Natural killer cell (primary cell): ENCODE measurements around the gene CCL21. TPM values are rescaled to one million over a fixed set of nuclear protein-coding genes. Genes with fewer than 3 reads are reported as not detected.

Experiments used
- ATAC-seq, 3 donors: fragments of 150-1000 bp in 2 of 3; fragments of 200-7000 bp in 1 of 3; cut with Tn5 transposase; 1 replicate in 1 of 3; 2 replicates in 2 of 3; pipeline ENCODE4 v1.10.0; 2021; ENCODE audit warnings: mild to moderate bottlenecking in 2 of 3, moderate library complexity in 2 of 3
- DNase-seq, 2 donors: peaks; one replicate each; pipeline versions ENCODE4 v3.0.0 to v3.0.0-alpha.2; 2013 to 2021; ENCODE audit warnings: mixed read lengths in 1 of 2
- H3K27ac ChIP-seq: one replicate; pipeline ENCODE4 v1.5.1; 2013; ENCODE audit warnings: mild to moderate bottlenecking, low read length
- H3K27me3 ChIP-seq: one replicate; pipeline ENCODE4 v1.6.1; 2013; ENCODE audit warnings: low read length; ENCODE audit not compliant: control insufficient read depth, insufficient read depth
- H3K36me3 ChIP-seq: one replicate; pipeline ENCODE4 v1.6.1; 2013; ENCODE audit warnings: low read length; ENCODE audit not compliant: control insufficient read depth, insufficient read depth
- H3K4me1 ChIP-seq: one replicate; pipeline ENCODE4 v1.6.1; 2013; ENCODE audit warnings: low read length; ENCODE audit not compliant: control insufficient read depth, insufficient read depth
- H3K4me3 ChIP-seq: one replicate; pipeline ENCODE4 v1.5.1; 2013; ENCODE audit warnings: low read length
- H3K9me3 ChIP-seq: one replicate; pipeline ENCODE4 v1.6.1; 2013; ENCODE audit warnings: low read length; ENCODE audit not compliant: control insufficient read depth, insufficient read depth
- H3K27ac Mint-ChIP-seq, 2 donors: one replicate each; pipeline ENCODE4 v1.8.0; 2022; ENCODE audit warnings: mild to moderate bottlenecking in 2 of 2, mixed read lengths in 2 of 2, moderate library complexity in 1 of 2
- H3K27me3 Mint-ChIP-seq, 2 donors: one replicate each; pipeline ENCODE4 v1.8.0; 2022; ENCODE audit warnings: low read depth in 2 of 2, mixed read lengths in 2 of 2
- H3K36me3 Mint-ChIP-seq: one replicate; pipeline ENCODE4 v1.8.0; 2022; ENCODE audit warnings: mixed read lengths
- H3K4me1 Mint-ChIP-seq, 2 donors: one replicate each; pipeline ENCODE4 v1.8.0; 2022; ENCODE audit warnings: mixed read lengths in 2 of 2
- H3K4me3 Mint-ChIP-seq: one replicate; pipeline ENCODE4 v1.8.0; 2022; ENCODE audit warnings: mild to moderate bottlenecking, moderate library complexity, mixed read lengths
- H3K9me3 Mint-ChIP-seq, 2 donors: one replicate each; pipeline ENCODE4 v1.8.0; 2022; ENCODE audit warnings: mixed read lengths in 2 of 2
- WGBS: methylation state at CpG from one replicate; pipeline ENCODE4 v1.1.7; 2013; ENCODE audit warnings: missing lambda C conversion rate; ENCODE audit not compliant: insufficient coverage; 5-methylcytosine and 5-hydroxymethylcytosine counted together
- intact Hi-C: fragments of 100-400 bp; cut with micrococcal nuclease; formaldehyde crosslinking; loops from one replicate; pipeline ENCODE4 v1.14.2; 2022
- total RNA-seq, 4 donors: library from RNA; stranded (reverse); fragments of 120-200 nt in 1 of 4; gene quantifications; one replicate each; pipeline versions ENCODE4 v1.2.3 to v1.2.4, GENCODE V29; 2013 to 2022
- TF ChIP-seq, protein P1 (sequence below): fragments of 200-600 bp; IDR thresholded peaks from one replicate; pipeline ENCODE4 v1.8.0; 2022; ENCODE audit warnings: antibody characterized with exemption

CCL21 gene
- total RNA-seq, 3 donors from 2014 or later (not counting 1 experiment from before 2014, with no cell fraction given) = not detected

DNA sequence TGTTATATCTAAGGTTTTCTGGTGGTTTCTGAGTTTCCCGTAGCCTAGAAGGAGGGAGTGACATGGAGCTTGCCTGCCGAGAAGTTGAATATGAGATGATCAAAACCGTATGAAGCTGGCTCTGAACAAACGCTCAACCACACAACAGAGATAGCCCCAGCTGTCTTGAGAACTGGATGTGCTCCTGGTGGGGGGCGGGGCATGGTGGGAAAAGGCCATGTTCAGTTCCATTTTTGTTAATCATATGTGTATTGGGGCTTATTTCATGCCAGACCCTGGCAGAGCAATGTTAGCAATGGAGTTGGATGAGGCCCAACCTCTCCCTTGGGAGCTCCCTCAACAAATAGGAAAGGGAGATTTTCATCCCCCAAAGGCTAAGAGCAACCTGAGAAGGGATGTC lies 23.7 kb downstream of the CCL21 start:
- H3K27ac ChIP-seq = no peak overlapping the region
- no peaks in the 10 kb centered on the region for H3K36me3 ChIP-seq
- H3K4me1 Mint-ChIP-seq = peaks cover 8 to 10% of the 10 kb centered on the region in 2 donors
- ATAC-seq (no peak), DNase-seq (no peak)
- H3K4me3 Mint-ChIP-seq = no peak overlapping the region
- TF ChIP-seq, protein P1, sequence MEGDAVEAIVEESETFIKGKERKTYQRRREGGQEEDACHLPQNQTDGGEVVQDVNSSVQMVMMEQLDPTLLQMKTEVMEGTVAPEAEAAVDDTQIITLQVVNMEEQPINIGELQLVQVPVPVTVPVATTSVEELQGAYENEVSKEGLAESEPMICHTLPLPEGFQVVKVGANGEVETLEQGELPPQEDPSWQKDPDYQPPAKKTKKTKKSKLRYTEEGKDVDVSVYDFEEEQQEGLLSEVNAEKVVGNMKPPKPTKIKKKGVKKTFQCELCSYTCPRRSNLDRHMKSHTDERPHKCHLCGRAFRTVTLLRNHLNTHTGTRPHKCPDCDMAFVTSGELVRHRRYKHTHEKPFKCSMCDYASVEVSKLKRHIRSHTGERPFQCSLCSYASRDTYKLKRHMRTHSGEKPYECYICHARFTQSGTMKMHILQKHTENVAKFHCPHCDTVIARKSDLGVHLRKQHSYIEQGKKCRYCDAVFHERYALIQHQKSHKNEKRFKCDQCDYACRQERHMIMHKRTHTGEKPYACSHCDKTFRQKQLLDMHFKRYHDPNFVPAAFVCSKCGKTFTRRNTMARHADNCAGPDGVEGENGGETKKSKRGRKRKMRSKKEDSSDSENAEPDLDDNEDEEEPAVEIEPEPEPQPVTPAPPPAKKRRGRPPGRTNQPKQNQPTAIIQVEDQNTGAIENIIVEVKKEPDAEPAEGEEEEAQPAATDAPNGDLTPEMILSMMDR = no peak
- no peaks in the 10 kb centered on the region for H3K36me3 Mint-ChIP-seq
- no peaks in the 10 kb centered on the region for H3K27me3 ChIP-seq
- H3K27ac Mint-ChIP-seq = no peak overlapping the region
- 90% methylated on average over 5 of the region's 5 CpGs for WGBS
- no peaks in the 10 kb centered on the region for H3K4me1 ChIP-seq
- H3K9me3 Mint-ChIP-seq = no peaks in the 10 kb centered on the region
- H3K27me3 Mint-ChIP-seq = peaks cover 0 to 3% of the 10 kb centered on the region in 2 donors
- no peak overlapping the region for H3K4me3 ChIP-seq
- H3K9me3 ChIP-seq = no peaks in the 10 kb centered on the region
- intact Hi-C loops = no loop called here

DNA sequence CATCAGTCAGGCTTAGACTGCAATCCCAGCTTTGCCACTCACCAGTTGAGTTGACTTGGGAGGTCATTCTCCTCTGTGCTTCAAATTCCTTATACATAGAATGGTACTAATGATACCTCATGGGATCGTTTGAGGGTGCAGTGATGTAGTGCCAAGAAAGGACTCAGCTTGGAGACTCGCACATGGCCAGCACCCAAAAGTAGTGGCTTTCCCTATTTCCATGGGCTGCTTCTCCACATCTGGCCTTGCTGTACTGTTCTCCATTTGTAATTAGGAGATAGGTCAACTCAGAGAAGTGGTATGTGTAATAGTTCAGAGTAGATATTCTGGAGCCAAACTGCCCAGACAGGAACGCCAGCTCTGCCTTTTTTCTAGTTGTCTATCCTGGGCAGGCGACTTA lies 24.3 kb downstream of the CCL21 start:
- H3K36me3 Mint-ChIP-seq = no peaks in the 10 kb centered on the region
- no peak overlapping the region for H3K4me3 Mint-ChIP-seq
- intact Hi-C loops = no loop called here
- H3K27ac Mint-ChIP-seq = no peak overlapping the region
- H3K27ac ChIP-seq = no peak overlapping the region
- no peaks in the 10 kb centered on the region for H3K27me3 ChIP-seq
- no peaks in the 10 kb centered on the region for H3K36me3 ChIP-seq
- ATAC-seq (no peak), DNase-seq (no peak)
- TF ChIP-seq, protein P1 = no peak
- H3K4me1 Mint-ChIP-seq = peaks cover 8 to 10% of the 10 kb centered on the region in 2 donors
- no peaks in the 10 kb centered on the region for H3K9me3 ChIP-seq
- no peaks in the 10 kb centered on the region for H3K9me3 Mint-ChIP-seq
- peaks cover 0 to 3% of the 10 kb centered on the region in 2 donors for H3K27me3 Mint-ChIP-seq
- 75% methylated on average over 4 of the region's 4 CpGs for WGBS
- H3K4me3 ChIP-seq = no peak overlapping the region
- H3K4me1 ChIP-seq = no peaks in the 10 kb centered on the region

GRCh38 chr9:34684816-34685215 lies 25.1 kb downstream of the CCL21 start:
- H3K27ac ChIP-seq = no peak overlapping the region
- ATAC-seq = no peak
- H3K36me3 ChIP-seq = no peaks in the 10 kb centered on the region
- H3K4me3 ChIP-seq = no peak overlapping the region
- no peaks in the 10 kb centered on the region for H3K9me3 Mint-ChIP-seq
- no peaks in the 10 kb centered on the region for H3K27me3 ChIP-seq
- H3K4me1 ChIP-seq = no peaks in the 10 kb centered on the region
- no peaks in the 10 kb centered on the region for H3K9me3 ChIP-seq
- no peaks in the 10 kb centered on the region for H3K36me3 Mint-ChIP-seq
- intact Hi-C loops = no loop called here
- peaks cover 8 to 10% of the 10 kb centered on the region in 2 donors for H3K4me1 Mint-ChIP-seq
- DNase-seq = no peak
- WGBS = 100% methylated on average over 2 of the region's 4 CpGs
- no peak overlapping the region for H3K27ac Mint-ChIP-seq
- H3K4me3 Mint-ChIP-seq = no peak overlapping the region
- TF ChIP-seq, protein P1 = no peak
- H3K27me3 Mint-ChIP-seq = peaks cover 0 to 3% of the 10 kb centered on the region in 2 donors

DNA sequence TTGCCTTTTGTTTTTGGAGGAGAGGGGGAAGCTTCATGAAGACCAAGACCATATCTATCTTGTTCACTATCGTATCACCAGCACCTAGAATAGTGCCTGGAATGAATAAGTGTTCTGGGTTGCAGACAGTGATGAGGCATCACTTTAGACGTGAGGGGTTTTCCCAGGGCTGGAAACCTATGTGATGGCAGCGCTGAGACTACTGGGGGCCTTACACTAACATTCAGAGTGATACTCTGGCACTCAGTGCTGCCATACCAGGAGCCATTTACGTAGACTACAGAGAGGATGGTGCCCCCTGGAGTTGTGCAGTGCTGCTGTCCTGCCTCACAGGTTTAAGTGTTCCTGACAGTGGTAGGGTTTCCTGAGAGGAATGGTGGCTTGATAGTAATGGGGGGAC lies 25.8 kb downstream of the CCL21 start:
- 82% methylated on average over 4 of the region's 4 CpGs for WGBS
- TF ChIP-seq, protein P1 = no peak
- DNase-seq (no peak), ATAC-seq (no peak)
- Histone ChIP-seq H3K27ac (no peak overlapping the region), H3K4me3 (no peak overlapping the region), H3K4me1 (no peaks in the 10 kb centered on the region), H3K9me3 (no peaks in the 10 kb centered on the region), H3K27me3 (no peaks in the 10 kb centered on the region), H3K36me3 (no peaks in the 10 kb centered on the region)
- no peaks in the 10 kb centered on the region for H3K36me3 Mint-ChIP-seq
- H3K4me1 Mint-ChIP-seq = peaks cover 8 to 10% of the 10 kb centered on the region in 2 donors
- intact Hi-C loops = no loop called here
- H3K27ac Mint-ChIP-seq = no peak overlapping the region
- no peak overlapping the region for H3K4me3 Mint-ChIP-seq
- H3K9me3 Mint-ChIP-seq = no peaks in the 10 kb centered on the region
- H3K27me3 Mint-ChIP-seq = peaks cover 0 to 3% of the 10 kb centered on the region in 2 donors
